Measurements from ENCODE around the gene SCN4B.

Gene SCN4B

DNA sequence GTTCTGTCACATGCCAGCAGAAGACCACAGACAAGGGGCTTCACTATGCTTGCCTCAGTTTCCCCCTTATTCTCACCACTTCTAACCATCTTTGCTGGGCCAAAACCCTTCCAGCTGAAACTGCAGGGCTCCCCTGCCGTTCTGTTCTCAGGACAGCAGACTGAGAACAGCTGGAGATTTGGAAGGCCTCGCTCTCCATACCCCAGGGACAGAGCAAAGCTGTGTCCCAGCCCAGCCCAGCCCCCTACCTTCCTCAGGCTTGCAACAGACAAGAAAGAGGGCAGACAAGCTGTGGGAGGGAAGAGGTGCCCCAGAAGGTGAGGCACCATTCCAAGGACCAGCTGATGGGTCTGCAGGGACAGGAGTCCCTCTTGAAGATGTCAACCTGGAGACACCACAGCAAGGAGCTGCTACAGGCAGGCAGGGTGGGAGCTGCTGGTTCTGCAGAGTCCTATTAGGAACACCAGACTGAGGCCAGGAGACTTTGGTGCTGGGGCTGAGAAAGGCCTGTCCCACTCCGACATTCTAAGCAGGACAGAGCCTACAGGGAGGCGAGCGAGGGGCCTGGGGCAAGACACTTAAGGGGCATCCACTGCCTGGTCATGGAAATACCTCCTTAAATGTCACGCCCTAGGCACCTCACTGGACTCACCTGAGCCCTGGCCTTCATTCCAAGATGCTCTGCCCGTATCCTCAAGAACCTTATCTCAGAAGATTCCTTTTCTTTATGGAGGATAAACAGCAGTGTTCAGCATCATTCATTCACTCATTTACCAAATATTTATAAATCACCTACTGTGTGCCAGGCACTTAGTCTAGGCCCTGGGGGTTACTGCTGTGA lies 16.9 kb upstream of the SCN4B start:
- DNase-seq (ENCODE audit: low read depth, low spot score) = no peak
- Histone ChIP-seq H3K36me3 (ENCODE audit: insufficient read depth, low read length) (no peaks in the 10 kb centered on the region), H3K4me3 (no peak overlapping the region), H3K9ac (ENCODE audit: insufficient read length) (no peak overlapping the region), H3K9me3 (ENCODE audit: low read depth, low read length) (no peaks in the 10 kb centered on the region), H3K27ac (no peak overlapping the region)
- TF ChIP-seq FOXP2 (optimal IDR thresholded peaks at IDR 0.05; ENCODE audit: control extremely low read depth, extremely low read length, insufficient read depth) (no peak), EZH2 (IDR thresholded peaks at IDR 0.05) (no peak), POLR2AphosphoS5 (IDR thresholded peaks at IDR 0.05; ENCODE audit: borderline replicate concordance, low read depth, low read length) (no peak)

DNA sequence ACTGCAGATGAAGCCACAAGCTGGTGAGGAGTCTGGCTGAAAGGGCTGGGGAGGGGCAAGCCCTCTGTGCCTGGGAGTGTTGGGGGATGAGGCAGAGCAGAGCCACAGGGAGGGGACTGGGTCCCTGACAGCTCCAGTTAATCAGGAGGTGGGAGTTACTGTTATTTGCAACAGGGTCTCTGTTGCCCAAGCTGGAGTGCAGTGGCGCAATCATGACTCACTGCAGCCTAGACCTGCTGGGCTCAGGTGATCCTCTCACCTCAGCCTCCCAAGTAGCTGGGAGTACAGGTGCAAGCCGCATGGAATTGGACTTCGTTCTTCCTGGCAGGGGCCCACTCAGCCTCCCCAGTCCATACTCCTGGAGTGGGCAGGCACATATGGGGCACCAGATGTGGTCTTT lies 16.1 kb upstream of the SCN4B start:
- H3K9ac ChIP-seq (ENCODE audit: insufficient read length) = no peak overlapping the region
- H3K9me3 ChIP-seq (ENCODE audit: low read depth, low read length) = no peaks in the 10 kb centered on the region
- H3K4me3 ChIP-seq = no peak overlapping the region
- no peak for DNase-seq (ENCODE audit: low read depth, low spot score)
- TF ChIP-seq POLR2AphosphoS5 (IDR thresholded peaks at IDR 0.05; ENCODE audit: borderline replicate concordance, low read depth, low read length) (no peak), EZH2 (IDR thresholded peaks at IDR 0.05) (no peak), FOXP2 (optimal IDR thresholded peaks at IDR 0.05; ENCODE audit: control extremely low read depth, extremely low read length, insufficient read depth) (no peak)
- H3K36me3 ChIP-seq (ENCODE audit: insufficient read depth, low read length) = no peaks in the 10 kb centered on the region
- no peak overlapping the region for H3K27ac ChIP-seq

DNA sequence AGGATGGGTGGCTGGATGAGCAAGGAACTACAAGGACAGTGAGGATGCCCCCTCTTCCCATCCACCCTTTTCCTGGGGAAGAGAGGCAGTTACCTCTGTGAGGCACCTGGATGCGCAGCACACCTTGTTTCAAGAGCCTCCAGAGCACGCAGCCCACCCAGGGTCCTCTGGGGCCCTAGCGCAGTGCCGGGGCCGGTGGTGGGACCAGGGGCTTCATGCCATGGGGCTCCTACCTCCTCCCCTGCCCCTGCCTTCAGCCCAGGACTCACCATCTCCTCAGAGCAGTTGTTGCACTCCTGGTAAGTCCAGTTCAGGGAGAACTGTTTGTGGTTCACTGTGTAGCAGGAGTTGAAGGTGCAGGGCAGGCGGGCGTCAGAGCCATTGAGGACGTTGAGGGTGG lies 15.7 kb upstream of the SCN4B start:
- TF ChIP-seq FOXP2 (optimal IDR thresholded peaks at IDR 0.05; ENCODE audit: control extremely low read depth, extremely low read length, insufficient read depth) (no peak), EZH2 (IDR thresholded peaks at IDR 0.05) (no peak), POLR2AphosphoS5 (IDR thresholded peaks at IDR 0.05; ENCODE audit: borderline replicate concordance, low read depth, low read length) (no peak)
- Histone ChIP-seq H3K4me3 (no peak overlapping the region), H3K9me3 (ENCODE audit: low read depth, low read length) (no peaks in the 10 kb centered on the region), H3K36me3 (ENCODE audit: insufficient read depth, low read length) (no peaks in the 10 kb centered on the region), H3K27ac (no peak overlapping the region), H3K9ac (ENCODE audit: insufficient read length) (no peak overlapping the region)
- DNase-seq (ENCODE audit: low read depth, low spot score) = no peak

DNA sequence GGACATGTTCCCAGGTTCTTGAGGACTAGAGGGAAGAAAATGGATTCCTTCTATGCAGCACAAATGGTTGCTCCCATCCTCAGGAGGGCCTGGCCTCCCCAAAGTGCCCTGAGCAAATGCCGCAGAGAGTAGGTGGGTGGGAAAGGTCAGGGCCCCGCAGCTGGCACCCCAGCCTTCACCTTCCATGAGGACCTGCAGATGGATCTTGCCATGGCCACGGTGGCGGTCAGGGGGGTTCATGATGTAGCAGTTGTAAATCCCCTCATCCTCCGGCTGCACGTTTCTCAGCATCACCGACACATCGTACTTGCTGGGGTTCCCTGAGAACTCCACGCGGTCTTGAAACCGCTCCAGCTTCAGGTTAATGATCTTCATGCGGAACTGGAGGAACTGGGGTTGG lies 15.3 kb upstream of the SCN4B start:
- no peaks in the 10 kb centered on the region for H3K9me3 ChIP-seq (ENCODE audit: low read depth, low read length)
- H3K36me3 ChIP-seq (ENCODE audit: insufficient read depth, low read length) = no peaks in the 10 kb centered on the region
- no peak overlapping the region for H3K9ac ChIP-seq (ENCODE audit: insufficient read length)
- H3K27ac ChIP-seq = no peak overlapping the region
- TF ChIP-seq FOXP2 (optimal IDR thresholded peaks at IDR 0.05; ENCODE audit: control extremely low read depth, extremely low read length, insufficient read depth) (no peak), EZH2 (IDR thresholded peaks at IDR 0.05) (no peak), POLR2AphosphoS5 (IDR thresholded peaks at IDR 0.05; ENCODE audit: borderline replicate concordance, low read depth, low read length) (no peak)
- no peak overlapping the region for H3K4me3 ChIP-seq
- DNase-seq (ENCODE audit: low read depth, low spot score) = no peak

DNA sequence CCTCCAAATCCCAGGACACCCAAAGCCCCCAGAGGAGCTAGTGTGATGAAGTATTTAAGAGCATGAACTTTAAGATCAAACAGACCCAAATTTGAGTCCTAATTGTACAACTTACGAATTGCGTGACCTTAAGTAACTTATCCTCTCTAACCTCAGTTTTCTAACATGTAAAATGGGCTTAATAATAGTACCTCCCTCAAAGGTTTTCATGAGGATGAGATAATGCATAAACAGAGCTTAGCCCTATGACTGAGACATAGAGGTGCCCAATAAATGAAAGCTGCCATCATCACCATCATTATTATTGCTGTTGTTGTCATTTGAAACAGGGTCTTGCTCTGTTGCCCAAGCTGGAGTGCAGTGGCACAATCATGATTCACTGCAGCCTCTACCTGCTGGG lies 14.6 kb upstream of the SCN4B start:
- Histone ChIP-seq H3K4me3 (no peak overlapping the region), H3K9ac (ENCODE audit: insufficient read length) (no peak overlapping the region), H3K27ac (no peak overlapping the region), H3K36me3 (ENCODE audit: insufficient read depth, low read length) (no peaks in the 10 kb centered on the region), H3K9me3 (ENCODE audit: low read depth, low read length) (no peaks in the 10 kb centered on the region)
- TF ChIP-seq EZH2 (IDR thresholded peaks at IDR 0.05) (no peak), FOXP2 (optimal IDR thresholded peaks at IDR 0.05; ENCODE audit: control extremely low read depth, extremely low read length, insufficient read depth) (no peak), POLR2AphosphoS5 (IDR thresholded peaks at IDR 0.05; ENCODE audit: borderline replicate concordance, low read depth, low read length) (no peak)
- no peak for DNase-seq (ENCODE audit: low read depth, low spot score)

DNA sequence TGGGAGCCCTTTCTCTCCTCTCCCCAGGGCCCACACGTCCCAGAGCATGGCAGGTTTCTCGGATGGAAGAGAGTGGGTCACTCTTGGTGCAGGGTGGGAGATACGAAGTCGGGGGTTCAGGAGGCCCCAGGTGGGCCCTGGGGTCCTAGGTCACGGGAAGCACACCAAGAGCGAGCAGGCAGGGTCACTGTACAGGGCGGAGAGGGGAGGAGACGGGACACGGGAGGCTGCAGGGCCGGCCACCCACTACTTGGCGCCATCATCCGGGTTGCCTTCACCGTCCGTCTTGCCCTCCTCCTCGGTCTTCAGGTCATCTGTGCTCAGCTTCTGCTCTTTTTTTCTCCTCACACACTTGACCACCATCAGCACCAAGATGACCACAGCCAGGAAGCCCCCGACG lies 14.0 kb upstream of the SCN4B start:
- Histone ChIP-seq H3K9me3 (ENCODE audit: low read depth, low read length) (no peaks in the 10 kb centered on the region), H3K36me3 (ENCODE audit: insufficient read depth, low read length) (no peaks in the 10 kb centered on the region), H3K4me3 (no peak overlapping the region), H3K27ac (no peak overlapping the region), H3K9ac (ENCODE audit: insufficient read length) (no peak overlapping the region)
- DNase-seq (ENCODE audit: low read depth, low spot score) = no peak
- TF ChIP-seq FOXP2 (optimal IDR thresholded peaks at IDR 0.05; ENCODE audit: control extremely low read depth, extremely low read length, insufficient read depth) = no peak
- no peak for TF ChIP-seq POLR2AphosphoS5 (IDR thresholded peaks at IDR 0.05; ENCODE audit: borderline replicate concordance, low read depth, low read length)
- no peak for TF ChIP-seq EZH2 (IDR thresholded peaks at IDR 0.05)

DNA sequence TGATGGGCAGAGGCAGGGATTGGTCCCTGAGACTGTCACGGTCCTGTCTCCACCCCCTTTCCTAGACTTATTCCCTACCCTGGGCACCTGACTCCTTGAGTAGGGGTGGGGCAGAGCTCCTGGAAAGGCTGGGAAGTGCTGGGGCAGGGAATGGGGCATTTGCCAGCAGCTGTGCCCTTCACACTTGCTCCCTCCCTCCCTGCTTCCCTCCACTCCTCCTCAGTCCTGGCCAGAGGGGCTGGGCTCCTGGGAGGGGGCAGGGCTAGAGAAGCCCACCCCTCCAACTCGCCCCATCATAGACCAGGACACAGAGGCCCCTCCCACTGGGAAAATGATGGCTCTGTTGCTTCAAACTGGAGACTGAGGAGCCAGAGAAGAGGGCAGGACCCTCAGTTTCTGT lies 12.3 kb upstream of the SCN4B start:
- no peak overlapping the region for H3K4me3 ChIP-seq
- DNase-seq (ENCODE audit: low read depth, low spot score) = no peak
- no peaks in the 10 kb centered on the region for H3K9me3 ChIP-seq (ENCODE audit: low read depth, low read length)
- H3K27ac ChIP-seq = no peak overlapping the region
- H3K36me3 ChIP-seq (ENCODE audit: insufficient read depth, low read length) = no peaks in the 10 kb centered on the region
- TF ChIP-seq EZH2 (IDR thresholded peaks at IDR 0.05) (no peak), FOXP2 (optimal IDR thresholded peaks at IDR 0.05; ENCODE audit: control extremely low read depth, extremely low read length, insufficient read depth) (no peak), POLR2AphosphoS5 (IDR thresholded peaks at IDR 0.05; ENCODE audit: borderline replicate concordance, low read depth, low read length) (no peak)
- H3K9ac ChIP-seq (ENCODE audit: insufficient read length) = no peak overlapping the region

DNA sequence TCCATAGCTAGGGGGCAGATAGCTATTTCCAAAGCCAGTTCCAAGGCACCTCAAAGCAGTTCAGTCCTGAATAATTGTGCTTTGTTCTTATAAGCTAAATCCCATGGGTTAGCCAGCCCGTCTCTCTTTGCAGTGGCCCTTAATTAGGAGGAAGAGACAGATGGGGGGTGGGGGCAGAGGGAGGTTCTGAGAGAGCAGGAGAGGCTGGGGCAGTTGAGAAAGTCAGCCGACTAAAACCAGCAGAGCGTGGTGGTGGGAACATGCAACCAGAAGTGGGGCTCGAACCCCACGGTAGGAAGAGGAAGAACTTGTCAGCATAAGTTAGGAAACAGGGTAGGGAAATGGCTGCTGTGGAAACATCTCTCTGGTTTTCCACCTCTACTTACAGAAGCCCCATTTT lies 10.9 kb upstream of the SCN4B start:
- Histone ChIP-seq H3K36me3 (ENCODE audit: insufficient read depth, low read length) (no peaks in the 10 kb centered on the region), H3K9ac (ENCODE audit: insufficient read length) (no peak overlapping the region), H3K4me3 (no peak overlapping the region), H3K27ac (no peak overlapping the region), H3K9me3 (ENCODE audit: low read depth, low read length) (no peaks in the 10 kb centered on the region)
- TF ChIP-seq POLR2AphosphoS5 (IDR thresholded peaks at IDR 0.05; ENCODE audit: borderline replicate concordance, low read depth, low read length) (no peak), EZH2 (IDR thresholded peaks at IDR 0.05) (no peak), FOXP2 (optimal IDR thresholded peaks at IDR 0.05; ENCODE audit: control extremely low read depth, extremely low read length, insufficient read depth) (no peak)
- no peak for DNase-seq (ENCODE audit: low read depth, low spot score)

DNA sequence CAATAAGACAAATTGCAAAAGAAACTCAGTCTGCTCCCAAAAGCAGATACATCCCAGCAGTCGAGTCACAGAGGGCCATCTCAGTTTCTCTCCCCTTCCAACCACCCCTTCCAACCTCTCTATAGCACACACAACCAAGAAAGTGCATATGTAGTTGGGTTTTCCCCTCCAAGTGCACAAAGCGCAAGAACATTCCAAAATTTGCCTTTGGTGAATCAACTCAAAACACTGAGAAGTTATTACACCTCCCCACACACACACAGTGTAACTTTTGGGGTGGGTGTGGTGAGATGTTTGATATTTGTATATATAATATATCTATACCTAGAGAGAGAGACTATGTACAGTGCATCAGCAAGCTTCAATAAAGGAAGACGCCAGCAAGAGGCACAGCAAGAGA lies 10.2 kb upstream of the SCN4B start:
- Histone ChIP-seq H3K9ac (ENCODE audit: insufficient read length) (no peak overlapping the region), H3K4me3 (no peak overlapping the region), H3K36me3 (ENCODE audit: insufficient read depth, low read length) (no peaks in the 10 kb centered on the region), H3K27ac (no peak overlapping the region), H3K9me3 (ENCODE audit: low read depth, low read length) (no peaks in the 10 kb centered on the region)
- DNase-seq (ENCODE audit: low read depth, low spot score) = no peak
- TF ChIP-seq FOXP2 (optimal IDR thresholded peaks at IDR 0.05; ENCODE audit: control extremely low read depth, extremely low read length, insufficient read depth) = no peak
- no peak for TF ChIP-seq EZH2 (IDR thresholded peaks at IDR 0.05)
- no peak for TF ChIP-seq POLR2AphosphoS5 (IDR thresholded peaks at IDR 0.05; ENCODE audit: borderline replicate concordance, low read depth, low read length)
